HepG2 (cell line): ENCODE data around the gene MED15. TPM values are rescaled to one million over a fixed set of nuclear protein-coding genes. Genes with fewer than 3 reads are reported as not detected.
A peak's percentile ranks its signal among the peaks of the same experiment; 100 is the strongest.

ENCODE experiments used
- GPN1 ChIP-seq: sonication (generic); formaldehyde crosslinking; IDR thresholded peaks from 2 replicates; pipeline ENCODE4 v1.5.1; 2020; ENCODE audit warnings: missing genetic modification reagents, borderline replicate concordance
- HMGA1 ChIP-seq: sonication (generic); formaldehyde crosslinking; conservative IDR thresholded peaks from 2 replicates; pipeline ENCODE4 v1.4.0; 2020; ENCODE audit warnings: missing genetic modification reagents
- HNF4G ChIP-seq, 2 experiments: sonication (generic) in 1 of 2; formaldehyde crosslinking in 1 of 2; IDR thresholded peaks; 2 replicates each; pipeline versions ENCODE4 v1.4.0 to v1.6.1; 2011 to 2020; ENCODE audit warnings: borderline replicate concordance in 2 of 2, low read depth in 2 of 2, mild to moderate bottlenecking in 2 of 2, low read length in 1 of 2, missing genetic modification reagents in 1 of 2, moderate library complexity in 1 of 2
- JUN ChIP-seq: sonication (generic); formaldehyde crosslinking; IDR thresholded peaks from 2 replicates; pipeline ENCODE4 v1.4.0; 2020; ENCODE audit warnings: mild to moderate bottlenecking, missing genetic modification reagents
- NR1H2 ChIP-seq: sonication (generic); formaldehyde crosslinking; IDR thresholded peaks from 2 replicates; pipeline ENCODE4 v1.8.1; 2022; ENCODE audit warnings: low read depth, missing genetic modification reagents, borderline replicate concordance
- POGZ ChIP-seq: sonication (generic); formaldehyde crosslinking; IDR thresholded peaks from 2 replicates; pipeline ENCODE4 v1.4.0; 2020; ENCODE audit warnings: mild to moderate bottlenecking, missing genetic modification reagents
- REL ChIP-seq: sonication (generic); formaldehyde crosslinking; conservative IDR thresholded peaks from 2 replicates; pipeline ENCODE4 v1.8.0; 2022; ENCODE audit warnings: mild to moderate bottlenecking, missing genetic modification reagents, moderate library complexity
- SPEN ChIP-seq: sonication (generic); formaldehyde crosslinking; IDR thresholded peaks from 2 replicates; pipeline ENCODE4 v1.5.1; 2020; ENCODE audit warnings: low read depth, mild to moderate bottlenecking, missing genetic modification reagents
- TFDP2 ChIP-seq: sonication (generic); formaldehyde crosslinking; IDR thresholded peaks from 2 replicates; pipeline ENCODE4 v1.4.0; 2020; ENCODE audit warnings: missing genetic modification reagents
- TMF1 ChIP-seq: sonication (generic); formaldehyde crosslinking; IDR thresholded peaks from 2 replicates; pipeline ENCODE4 v1.8.1; 2022; ENCODE audit warnings: low read depth, missing genetic modification reagents
- U2AF1 ChIP-seq: fragments of 200-400 bp; formaldehyde crosslinking; optimal IDR thresholded peaks from 2 replicates; pipeline ENCODE3; 2017; ENCODE audit warnings: mild to moderate bottlenecking, low read depth, low read length
- ZNF17 ChIP-seq: sonication (generic); formaldehyde crosslinking; IDR thresholded peaks from 2 replicates; pipeline ENCODE4 v1.5.0; 2020; ENCODE audit warnings: mild to moderate bottlenecking, missing genetic modification reagents
- ZNF251 ChIP-seq: sonication (generic); formaldehyde crosslinking; IDR thresholded peaks from 2 replicates; pipeline ENCODE4 v1.9.0; 2021; ENCODE audit warnings: mild to moderate bottlenecking, missing genetic modification reagents
- ZNF274 ChIP-seq: sonication (generic); formaldehyde crosslinking; IDR thresholded peaks from 2 replicates; pipeline ENCODE4 v1.5.1; 2020; ENCODE audit warnings: mild to moderate bottlenecking, missing genetic modification reagents
- ZNF335 ChIP-seq: sonication (generic); formaldehyde crosslinking; IDR thresholded peaks from 2 replicates; pipeline ENCODE4 v1.4.0; 2020; ENCODE audit warnings: missing genetic modification reagents
- ZNF337 ChIP-seq: sonication (generic); formaldehyde crosslinking; IDR thresholded peaks from 2 replicates; pipeline ENCODE4 v1.5.1; 2020; ENCODE audit warnings: missing genetic modification reagents, low read depth, mild to moderate bottlenecking, borderline replicate concordance
- ZNF350 ChIP-seq: sonication (generic); formaldehyde crosslinking; IDR thresholded peaks from 2 replicates; pipeline ENCODE4 v1.4.0; 2020; ENCODE audit warnings: mild to moderate bottlenecking, low read depth, missing genetic modification reagents, borderline replicate concordance
- ZNF468 ChIP-seq: sonication (generic); formaldehyde crosslinking; IDR thresholded peaks from 2 replicates; pipeline ENCODE4 v1.8.0; 2022; ENCODE audit warnings: mild to moderate bottlenecking, moderate library complexity, missing genetic modification reagents
- ZNF549 ChIP-seq: sonication (generic); formaldehyde crosslinking; IDR thresholded peaks from 2 replicates; pipeline ENCODE4 v1.5.0; 2020; ENCODE audit warnings: missing genetic modification reagents
- ZNF589 ChIP-seq: sonication (generic); formaldehyde crosslinking; conservative IDR thresholded peaks from 2 replicates; pipeline ENCODE4 v1.8.0; 2022; ENCODE audit warnings: mild to moderate bottlenecking, moderate library complexity, missing genetic modification reagents
- ZNF652 ChIP-seq: IDR thresholded peaks from 2 replicates; pipeline ENCODE4 v1.6.1; 2016; ENCODE audit warnings: low read depth, borderline replicate concordance
- ZNF891 ChIP-seq: sonication (generic); formaldehyde crosslinking; IDR thresholded peaks from 2 replicates; pipeline ENCODE4 v1.5.0; 2020; ENCODE audit warnings: mild to moderate bottlenecking, missing genetic modification reagents
- polyA plus RNA-seq, 8 experiments: library from polyadenylated mRNA; depleted of rRNA in 3 of 8; stranded (reverse) in 7 of 8; unstranded in 1 of 8; fragments of >200 nt; fragmentation: Illumina TruSeq in 4 of 8; extraction: Trizol in 4 of 8; gene quantifications; 2 replicates each; pipeline versions ENCODE4 v1.2.1 to v1.2.3, GENCODE V29; 2011 to 2016; ENCODE audit warnings: low read depth in 4 of 8, missing spikeins in 1 of 8, mixed read lengths in 1 of 8; ENCODE audit not compliant: insufficient read depth in 1 of 8
- total RNA-seq, 5 experiments: library from RNA; depleted of rRNA; stranded (reverse); fragments of >200 nt; fragmentation: Illumina TruSeq; extraction: Trizol; gene quantifications; 2 replicates each; pipeline ENCODE4 v1.2.3, GENCODE V29; 2016; ENCODE audit warnings: low read depth in 1 of 5
- TF ChIP-seq, protein P1 (sequence below), 2 experiments: sonication (generic) in 1 of 2; formaldehyde crosslinking in 1 of 2; IDR thresholded peaks; 2 replicates each; pipeline versions ENCODE4 v1.4.0 to v1.6.1; 2016 to 2020; ENCODE audit warnings: borderline replicate concordance in 1 of 2, low read depth in 1 of 2, mild to moderate bottlenecking in 1 of 2, missing genetic modification reagents in 1 of 2
- TF ChIP-seq, protein P2 (sequence below): IDR thresholded peaks from 2 replicates; pipeline ENCODE4 v1.6.1; 2016; ENCODE audit warnings: missing genetic modification reagents, missing compliant biosample characterization

Gene MED15
- total and polyA plus RNA-seq, 2 of the 13 experiments (the other 11 are each of a cell fraction or from before 2014, with no cell fraction given) = 14.3 to 27.0 TPM

- TF ChIP-seq, protein P1, sequence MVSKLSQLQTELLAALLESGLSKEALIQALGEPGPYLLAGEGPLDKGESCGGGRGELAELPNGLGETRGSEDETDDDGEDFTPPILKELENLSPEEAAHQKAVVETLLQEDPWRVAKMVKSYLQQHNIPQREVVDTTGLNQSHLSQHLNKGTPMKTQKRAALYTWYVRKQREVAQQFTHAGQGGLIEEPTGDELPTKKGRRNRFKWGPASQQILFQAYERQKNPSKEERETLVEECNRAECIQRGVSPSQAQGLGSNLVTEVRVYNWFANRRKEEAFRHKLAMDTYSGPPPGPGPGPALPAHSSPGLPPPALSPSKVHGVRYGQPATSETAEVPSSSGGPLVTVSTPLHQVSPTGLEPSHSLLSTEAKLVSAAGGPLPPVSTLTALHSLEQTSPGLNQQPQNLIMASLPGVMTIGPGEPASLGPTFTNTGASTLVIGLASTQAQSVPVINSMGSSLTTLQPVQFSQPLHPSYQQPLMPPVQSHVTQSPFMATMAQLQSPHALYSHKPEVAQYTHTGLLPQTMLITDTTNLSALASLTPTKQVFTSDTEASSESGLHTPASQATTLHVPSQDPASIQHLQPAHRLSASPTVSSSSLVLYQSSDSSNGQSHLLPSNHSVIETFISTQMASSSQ (IDR thresholded peaks at IDR 0.05; ENCODE audit: low read depth) = no peak
- TF ChIP-seq, protein P1 (CRISPR knock-in tag; IDR thresholded peaks at IDR 0.05; ENCODE audit: borderline replicate concordance) = peak; percentile 67; the same call in 1 of the 2 replicates
- TF ChIP-seq REL (CRISPR knock-in tag) = no peak
- no peak for TF ChIP-seq HNF4G (IDR thresholded peaks at IDR 0.05; ENCODE audit: borderline replicate concordance, low read depth, low read length)
- TF ChIP-seq HNF4G (CRISPR knock-in tag; IDR thresholded peaks at IDR 0.05; ENCODE audit: borderline replicate concordance, low read depth) = no peak
- peak; percentile 97 for TF ChIP-seq SPEN
- TF ChIP-seq ZNF652 (CRISPR knock-in tag) = no peak
- no peak for TF ChIP-seq NR1H2 (CRISPR knock-in tag)
- no peak for TF ChIP-seq ZNF17 (CRISPR knock-in tag)
- no peak for TF ChIP-seq ZNF468 (CRISPR knock-in tag)
- TF ChIP-seq TMF1 = no peak
- TF ChIP-seq ZNF274 (CRISPR knock-in tag) = 0 out of 2 replicates have a peak, but pooled peaks have one; percentile 66
- no peak; the same call in 1 of the 2 replicates for TF ChIP-seq ZNF337
- TF ChIP-seq U2AF1 = peak; percentile 94
- TF ChIP-seq ZNF891 (CRISPR knock-in tag) = no peak; the same call in 1 of the 2 replicates
- TF ChIP-seq ZNF251 (CRISPR knock-in tag) = no peak
- TF ChIP-seq GPN1 = no peak
- TF ChIP-seq ZNF335 (CRISPR knock-in tag) = peak; percentile 90; the same call in 1 of the 2 replicates
- peak; percentile 93 for TF ChIP-seq ZNF350 (CRISPR knock-in tag)
- TF ChIP-seq JUN (CRISPR knock-in tag) = peak; percentile 88; the same call in 1 of the 2 replicates
- TF ChIP-seq, protein P2, sequence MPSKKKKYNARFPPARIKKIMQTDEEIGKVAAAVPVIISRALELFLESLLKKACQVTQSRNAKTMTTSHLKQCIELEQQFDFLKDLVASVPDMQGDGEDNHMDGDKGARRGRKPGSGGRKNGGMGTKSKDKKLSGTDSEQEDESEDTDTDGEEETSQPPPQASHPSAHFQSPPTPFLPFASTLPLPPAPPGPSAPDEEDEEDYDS (CRISPR knock-in tag) = peak; percentile 61; the same call in 1 of the 2 replicates
- TF ChIP-seq ZNF589 (CRISPR knock-in tag) = no peak
- TF ChIP-seq TFDP2 (CRISPR knock-in tag) = peak; percentile 44; the same call in 1 of the 2 replicates
- TF ChIP-seq ZNF549 = no peak
- no peak for TF ChIP-seq HMGA1 (CRISPR knock-in tag)
- peak; percentile 86 for TF ChIP-seq POGZ (CRISPR knock-in tag)
These were observed at the start of gene MED15 (continued) for GRCh38 chr22:20507253-20508066.
